ENCODE results near the gene FUT8.

Gene FUT8

DNA sequence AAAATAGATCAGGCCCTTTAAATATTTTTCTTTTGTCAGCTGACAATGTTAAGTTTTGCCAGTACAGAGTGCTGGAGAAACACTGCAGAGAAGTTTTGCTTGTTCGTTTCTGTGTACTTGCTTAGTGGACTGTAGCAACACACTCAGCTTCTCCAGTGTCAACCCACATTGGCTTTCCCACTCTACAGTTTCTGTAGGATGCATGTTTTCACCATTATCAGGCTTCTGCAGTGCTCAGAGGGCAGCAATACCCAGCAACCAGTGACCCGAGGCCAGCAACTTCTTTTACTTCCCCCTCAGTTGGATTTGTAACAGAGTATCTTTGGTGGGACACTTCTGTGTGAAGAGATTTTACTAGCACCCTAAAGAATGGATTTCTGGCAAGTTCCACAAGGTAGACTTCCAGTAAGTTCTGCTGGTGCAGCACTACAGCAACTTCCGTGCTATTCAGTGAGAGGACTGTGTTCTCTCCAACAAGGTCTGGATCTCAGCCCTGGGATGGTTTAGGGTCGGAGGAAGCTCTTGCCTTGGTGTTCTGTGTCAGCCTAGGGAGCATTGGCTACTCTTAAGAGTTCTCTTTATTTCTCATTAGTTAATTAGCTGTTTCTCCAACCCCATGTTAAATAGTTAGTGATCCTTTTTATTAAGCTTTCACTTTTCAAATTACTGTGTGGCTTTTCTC is 70.4 kb downstream of the FUT8 start:
- TF ChIP-seq, protein P1, sequence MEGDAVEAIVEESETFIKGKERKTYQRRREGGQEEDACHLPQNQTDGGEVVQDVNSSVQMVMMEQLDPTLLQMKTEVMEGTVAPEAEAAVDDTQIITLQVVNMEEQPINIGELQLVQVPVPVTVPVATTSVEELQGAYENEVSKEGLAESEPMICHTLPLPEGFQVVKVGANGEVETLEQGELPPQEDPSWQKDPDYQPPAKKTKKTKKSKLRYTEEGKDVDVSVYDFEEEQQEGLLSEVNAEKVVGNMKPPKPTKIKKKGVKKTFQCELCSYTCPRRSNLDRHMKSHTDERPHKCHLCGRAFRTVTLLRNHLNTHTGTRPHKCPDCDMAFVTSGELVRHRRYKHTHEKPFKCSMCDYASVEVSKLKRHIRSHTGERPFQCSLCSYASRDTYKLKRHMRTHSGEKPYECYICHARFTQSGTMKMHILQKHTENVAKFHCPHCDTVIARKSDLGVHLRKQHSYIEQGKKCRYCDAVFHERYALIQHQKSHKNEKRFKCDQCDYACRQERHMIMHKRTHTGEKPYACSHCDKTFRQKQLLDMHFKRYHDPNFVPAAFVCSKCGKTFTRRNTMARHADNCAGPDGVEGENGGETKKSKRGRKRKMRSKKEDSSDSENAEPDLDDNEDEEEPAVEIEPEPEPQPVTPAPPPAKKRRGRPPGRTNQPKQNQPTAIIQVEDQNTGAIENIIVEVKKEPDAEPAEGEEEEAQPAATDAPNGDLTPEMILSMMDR (IDR thresholded peaks at IDR 0.05; ENCODE audit: low read depth, low read length): no peak
- H3K4me3 ChIP-seq (ENCODE audit: low read depth, low read length): no peak overlapping the region

DNA sequence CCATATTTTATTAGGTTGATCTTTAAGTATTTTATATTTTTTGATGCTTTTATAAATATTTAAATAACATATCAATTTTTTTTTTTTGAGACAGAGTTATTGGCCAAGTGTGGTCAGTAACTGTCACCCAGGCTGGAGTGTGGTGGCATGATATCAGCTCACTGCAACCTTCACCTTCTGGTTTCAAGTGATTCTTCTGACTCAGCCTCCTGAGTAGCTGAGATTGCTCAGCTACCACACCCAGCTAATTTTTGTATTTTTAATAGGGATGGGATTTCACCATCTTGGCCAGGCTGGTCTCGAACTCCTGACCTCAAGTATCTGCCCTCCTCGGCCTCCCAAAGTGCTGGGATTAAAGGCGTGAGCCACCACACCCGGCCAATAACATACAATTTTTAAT is 71.1 kb downstream of the FUT8 start:
- no peak overlapping the region for H3K4me3 ChIP-seq (ENCODE audit: low read depth, low read length)
- TF ChIP-seq, protein P1 (IDR thresholded peaks at IDR 0.05; ENCODE audit: low read depth, low read length): no peak

DNA sequence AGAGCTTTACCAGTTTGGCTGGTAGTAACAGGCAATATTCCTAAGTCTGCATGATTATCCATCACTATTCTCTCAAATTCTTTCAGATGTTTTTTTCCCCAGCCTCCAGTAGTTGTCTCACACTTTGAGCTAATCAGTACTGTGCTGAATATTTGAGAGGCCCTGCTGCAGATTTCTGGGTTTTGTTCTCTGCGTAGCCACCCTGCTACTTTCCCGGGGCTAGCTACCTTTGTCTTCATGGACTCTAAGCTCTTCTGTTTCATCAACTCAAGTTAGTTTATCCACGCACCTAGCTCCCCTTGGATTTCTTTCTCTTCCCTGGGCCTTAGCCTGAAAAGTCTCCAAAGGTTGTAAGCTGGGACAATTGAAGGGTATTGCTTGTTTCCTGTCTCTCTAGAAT is 73.0 kb downstream of the FUT8 start:
- H3K4me3 ChIP-seq (ENCODE audit: low read depth, low read length): no peak overlapping the region
- TF ChIP-seq, protein P1 (IDR thresholded peaks at IDR 0.05; ENCODE audit: low read depth, low read length): no peak

DNA sequence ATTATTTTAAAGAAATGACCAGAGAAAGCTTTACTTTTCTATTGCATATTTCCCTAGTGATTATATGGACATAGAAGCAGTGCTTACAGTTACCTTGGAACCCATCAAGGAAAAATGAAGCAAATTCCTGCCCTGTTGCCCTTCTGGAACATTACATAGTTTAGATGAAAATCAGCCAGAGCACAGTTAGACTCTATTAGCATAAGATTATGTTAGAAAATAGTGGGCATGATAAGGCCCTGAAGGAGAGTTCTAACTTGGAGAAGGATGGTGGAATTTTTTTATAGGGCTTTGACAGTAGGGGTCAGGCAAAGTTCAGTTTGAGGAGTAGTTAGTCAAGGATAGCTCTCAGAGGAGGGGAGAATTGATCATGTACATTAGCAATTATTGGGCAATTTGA is 74.3 kb downstream of the FUT8 start:
- TF ChIP-seq, protein P1 (IDR thresholded peaks at IDR 0.05; ENCODE audit: low read depth, low read length): no peak
- no peak overlapping the region for H3K4me3 ChIP-seq (ENCODE audit: low read depth, low read length)

DNA sequence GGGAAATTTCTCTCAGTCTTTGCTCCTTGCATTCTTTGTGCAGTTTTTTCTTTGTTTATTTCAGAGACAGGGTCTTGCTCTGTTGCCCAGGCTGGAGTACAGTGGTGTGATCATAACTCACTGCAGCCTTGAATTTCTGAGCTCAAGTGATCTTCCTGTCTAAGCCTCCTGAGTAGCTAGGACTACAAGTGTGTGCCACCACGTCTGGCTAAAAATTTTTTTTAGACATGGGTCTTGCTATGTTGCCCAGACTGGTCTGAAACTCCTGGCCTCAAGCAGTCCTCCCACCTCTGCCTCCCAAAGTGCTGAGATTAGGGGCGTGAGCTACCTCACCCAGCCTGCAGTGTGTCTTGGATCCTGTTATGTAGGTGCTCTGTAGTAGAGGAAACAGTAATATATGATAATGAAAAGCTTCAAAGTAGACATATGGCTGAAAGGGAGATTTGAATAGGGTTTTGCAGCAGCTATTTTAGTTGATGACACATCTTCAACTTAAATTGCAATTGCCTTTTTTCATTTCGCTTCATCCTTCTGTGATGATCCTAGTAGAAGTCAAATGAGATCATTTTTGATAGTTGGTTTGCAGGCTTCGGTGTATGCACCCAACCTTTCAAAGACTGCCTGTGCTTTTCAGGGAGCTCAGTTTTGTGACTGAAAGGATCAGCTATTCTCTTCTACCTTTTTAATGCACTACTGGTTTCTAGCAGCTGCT is 75.4 kb downstream of the FUT8 start:
- no peak overlapping the region for H3K4me3 ChIP-seq (ENCODE audit: low read depth, low read length)
- TF ChIP-seq, protein P1 (IDR thresholded peaks at IDR 0.05; ENCODE audit: low read depth, low read length): no peak

DNA sequence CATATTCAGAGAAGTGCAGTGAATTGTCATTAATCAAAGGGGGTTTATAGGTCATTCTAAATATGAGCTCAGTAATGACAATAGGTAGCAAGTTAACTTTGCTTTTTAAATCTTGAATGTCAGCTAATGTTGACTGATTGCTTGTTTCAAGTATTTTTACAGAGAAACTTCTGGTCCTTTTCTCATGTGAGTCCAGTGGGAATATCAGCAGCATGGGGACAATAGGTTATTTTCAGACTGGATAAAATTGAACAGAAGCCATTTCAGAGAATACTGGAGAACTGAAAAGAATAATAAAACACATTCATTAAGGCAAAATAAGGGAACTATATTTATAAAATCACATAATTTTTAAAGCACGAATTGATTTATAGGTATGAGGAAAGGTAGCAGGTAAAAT is 78.7 kb downstream of the FUT8 start:
- H3K4me3 ChIP-seq (ENCODE audit: low read depth, low read length): no peak overlapping the region
- TF ChIP-seq, protein P1 (IDR thresholded peaks at IDR 0.05; ENCODE audit: low read depth, low read length): no peak

DNA sequence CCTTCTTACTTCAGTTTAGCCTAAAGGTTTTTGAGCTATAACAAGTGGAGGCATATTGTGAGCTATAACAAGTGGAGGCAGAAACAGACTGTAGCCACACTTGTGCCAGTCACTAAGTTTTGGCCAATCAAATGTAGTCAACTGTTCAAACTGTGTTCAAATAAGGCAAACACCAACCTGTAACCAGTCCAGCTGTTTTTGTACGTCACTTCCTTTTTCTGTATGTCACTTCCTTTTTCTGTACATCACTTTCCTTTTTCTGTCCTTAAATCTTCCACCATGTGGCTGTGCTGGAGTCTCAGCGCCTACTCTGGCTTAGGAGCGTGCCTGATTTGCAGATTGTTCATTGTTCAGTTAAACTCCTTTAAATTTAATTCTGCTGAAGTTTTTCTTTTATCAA is 79.7 kb downstream of the FUT8 start:
- no peak overlapping the region for H3K4me3 ChIP-seq (ENCODE audit: low read depth, low read length)
- TF ChIP-seq, protein P1 (IDR thresholded peaks at IDR 0.05; ENCODE audit: low read depth, low read length): no peak

Measured in WI38 (cell line).